ENCODE measurements around the gene SRPRA.

DNA sequence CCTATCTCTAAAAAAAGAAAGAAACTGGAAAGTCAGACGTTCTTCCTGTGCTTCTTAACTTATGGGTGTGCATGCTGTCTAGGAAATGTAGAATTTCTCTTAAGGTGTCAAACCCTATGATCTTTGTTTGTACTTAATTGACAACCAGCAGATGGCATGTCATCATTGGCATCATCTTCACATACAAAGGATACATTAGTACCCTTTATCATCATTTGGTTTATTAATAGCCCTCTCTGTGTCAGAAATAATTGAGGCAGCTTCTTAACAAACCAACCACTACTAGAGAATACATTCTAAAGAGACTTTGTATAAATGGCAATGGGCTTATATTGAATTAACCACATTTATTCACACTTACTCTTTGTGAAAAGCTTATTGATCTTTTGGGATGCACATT lies 13.9 kb downstream of the SRPRA start:
- no peak for TF ChIP-seq EZH2 (IDR thresholded peaks at IDR 0.05; ENCODE audit: low read length, missing control alignments)
- TF ChIP-seq, protein P1, sequence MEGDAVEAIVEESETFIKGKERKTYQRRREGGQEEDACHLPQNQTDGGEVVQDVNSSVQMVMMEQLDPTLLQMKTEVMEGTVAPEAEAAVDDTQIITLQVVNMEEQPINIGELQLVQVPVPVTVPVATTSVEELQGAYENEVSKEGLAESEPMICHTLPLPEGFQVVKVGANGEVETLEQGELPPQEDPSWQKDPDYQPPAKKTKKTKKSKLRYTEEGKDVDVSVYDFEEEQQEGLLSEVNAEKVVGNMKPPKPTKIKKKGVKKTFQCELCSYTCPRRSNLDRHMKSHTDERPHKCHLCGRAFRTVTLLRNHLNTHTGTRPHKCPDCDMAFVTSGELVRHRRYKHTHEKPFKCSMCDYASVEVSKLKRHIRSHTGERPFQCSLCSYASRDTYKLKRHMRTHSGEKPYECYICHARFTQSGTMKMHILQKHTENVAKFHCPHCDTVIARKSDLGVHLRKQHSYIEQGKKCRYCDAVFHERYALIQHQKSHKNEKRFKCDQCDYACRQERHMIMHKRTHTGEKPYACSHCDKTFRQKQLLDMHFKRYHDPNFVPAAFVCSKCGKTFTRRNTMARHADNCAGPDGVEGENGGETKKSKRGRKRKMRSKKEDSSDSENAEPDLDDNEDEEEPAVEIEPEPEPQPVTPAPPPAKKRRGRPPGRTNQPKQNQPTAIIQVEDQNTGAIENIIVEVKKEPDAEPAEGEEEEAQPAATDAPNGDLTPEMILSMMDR (conservative IDR thresholded peaks at IDR 0.05 in 1 of 2, IDR thresholded peaks at IDR 0.05 in 1 of 2; ENCODE audit: low read depth in 1 of 2, low read length in 2 of 2) = no peak
